Activated CD4-positive, CD25-positive, alpha-beta regulatory T cell (primary cell): ENCODE results near the gene ZSCAN5A.
"Not testable (repeated sequence)": the region's sequence is repeated elsewhere in the genome, so short reads cannot be mapped to it uniquely, and the experiment has no call there.

Experiments
- DNase-seq, 4 experiments: peaks; one replicate each; lab custom pipeline; 2025; lab: John Stamatoyannopoulos, UW

ZSCAN5A gene

DNA sequence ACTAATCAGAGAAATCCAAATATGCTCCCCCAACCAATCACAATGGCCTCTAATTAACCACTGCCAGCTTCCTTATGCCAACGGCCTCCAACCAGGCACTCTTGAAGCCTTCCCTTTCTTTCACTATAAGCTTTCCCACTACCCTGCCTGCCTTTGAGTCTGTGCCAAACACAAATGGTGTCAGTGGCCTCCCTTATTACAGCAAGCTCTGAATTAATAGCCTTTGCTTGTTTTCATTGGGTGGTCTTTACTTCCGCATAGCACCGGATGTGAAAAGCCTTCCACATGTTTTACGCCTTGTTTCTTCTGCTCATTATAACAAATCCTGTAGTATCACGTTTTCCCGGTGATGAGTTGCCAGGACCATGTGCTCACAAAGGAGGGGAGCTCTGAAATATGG is 43.5 kb downstream of the ZSCAN5A start:
- DNase-seq, result no peak

DNA sequence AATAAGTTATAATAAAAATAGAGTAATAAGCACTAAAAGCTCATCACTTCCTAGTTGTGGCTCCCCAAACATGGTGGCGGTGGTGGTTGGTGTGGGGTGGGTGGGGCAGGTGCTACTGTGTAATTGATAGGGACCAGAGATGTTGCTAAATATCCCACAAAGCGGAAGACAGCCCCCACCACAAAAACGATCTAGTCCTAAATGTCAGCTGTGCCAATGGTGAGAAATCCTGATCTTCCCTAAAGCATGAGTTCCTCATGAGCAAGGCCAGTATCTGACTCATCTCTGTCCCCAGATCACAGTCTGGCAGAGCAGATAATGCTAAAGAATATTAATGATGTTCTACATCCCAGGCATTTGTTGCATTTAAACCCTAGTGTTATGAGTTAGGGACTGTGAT is 44.0 kb downstream of the ZSCAN5A start:
- DNase-seq, result no peak

DNA sequence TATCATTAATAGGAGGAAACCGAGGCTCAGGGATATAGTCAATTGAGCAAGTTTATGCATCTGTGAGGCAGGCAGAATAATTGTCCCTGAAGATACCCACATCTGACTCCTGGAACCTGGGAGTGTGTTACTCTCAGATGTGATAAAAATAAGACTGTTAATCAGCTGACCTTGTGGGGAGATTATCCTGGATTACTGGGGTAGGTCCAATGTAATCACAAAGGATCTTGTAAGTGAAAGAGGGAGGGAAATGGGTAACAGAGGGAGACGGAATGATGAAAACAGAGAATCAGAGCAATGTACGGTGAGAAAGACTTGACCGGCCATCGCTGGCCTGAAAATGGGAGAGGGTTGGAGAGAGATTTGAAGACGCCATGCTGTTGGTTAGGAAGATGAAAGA is 45.3 kb downstream of the ZSCAN5A start:
- DNase-seq, result no peak

DNA sequence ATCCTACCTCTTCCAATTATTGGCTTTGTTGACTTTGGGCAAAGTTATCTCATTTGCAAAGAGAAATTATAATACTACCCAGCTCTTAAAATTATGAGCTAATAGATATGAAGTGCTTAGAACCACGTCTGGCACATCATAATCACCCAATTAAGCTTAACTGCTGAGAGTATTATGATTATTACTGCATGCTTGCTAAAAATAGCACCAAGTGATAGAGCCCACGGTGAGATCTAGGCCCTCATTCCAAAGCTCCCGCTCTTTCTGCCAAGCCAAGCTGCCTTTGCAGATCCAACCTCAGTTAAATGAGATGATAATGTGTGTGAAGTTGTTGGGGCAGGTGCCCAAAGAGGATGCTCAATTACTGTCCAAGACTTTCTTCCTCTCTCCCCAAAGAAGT is 48.6 kb downstream of the ZSCAN5A start:
- DNase-seq, result no peak

DNA sequence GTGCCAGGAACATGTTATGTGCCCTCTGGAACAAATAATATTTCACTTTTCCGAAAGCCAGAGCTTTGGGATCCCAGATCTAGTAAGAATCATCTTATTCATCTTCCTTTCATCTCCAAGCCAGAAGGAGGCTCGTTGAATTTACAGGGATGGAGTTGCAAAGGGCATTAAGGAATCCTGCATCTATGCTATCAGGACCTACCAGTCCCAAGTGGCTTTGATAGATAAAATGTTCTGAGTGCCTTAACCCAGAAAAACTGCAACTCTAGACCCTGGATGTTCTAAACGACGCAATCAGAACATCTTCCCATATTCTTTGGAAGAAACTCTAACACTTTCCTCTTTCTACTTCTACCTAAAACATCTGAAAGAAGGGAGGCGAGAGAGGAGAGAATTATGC is 51.3 kb downstream of the ZSCAN5A start:
- no peak for DNase-seq

DNA sequence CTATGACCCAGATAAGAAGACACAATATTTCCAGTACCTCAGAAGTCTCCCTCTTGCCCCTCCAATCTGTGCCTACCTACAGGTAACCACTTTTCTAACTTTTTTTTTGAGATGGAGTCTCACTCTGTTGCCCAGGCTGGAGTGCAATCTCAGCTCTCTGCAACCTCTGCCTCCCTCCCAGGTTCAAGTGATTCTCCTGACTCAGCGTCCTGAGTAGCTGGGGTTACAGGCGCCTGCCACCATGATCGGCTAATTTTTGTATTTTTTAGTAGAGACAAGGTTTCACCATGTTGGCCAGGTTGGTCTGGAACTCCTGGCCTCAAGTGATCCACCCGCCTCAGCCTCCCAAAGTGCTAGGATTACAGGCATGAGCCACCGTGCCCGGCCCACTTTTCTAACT is 52.7 kb downstream of the ZSCAN5A start:
- not testable (repeated sequence) for DNase-seq

DNA sequence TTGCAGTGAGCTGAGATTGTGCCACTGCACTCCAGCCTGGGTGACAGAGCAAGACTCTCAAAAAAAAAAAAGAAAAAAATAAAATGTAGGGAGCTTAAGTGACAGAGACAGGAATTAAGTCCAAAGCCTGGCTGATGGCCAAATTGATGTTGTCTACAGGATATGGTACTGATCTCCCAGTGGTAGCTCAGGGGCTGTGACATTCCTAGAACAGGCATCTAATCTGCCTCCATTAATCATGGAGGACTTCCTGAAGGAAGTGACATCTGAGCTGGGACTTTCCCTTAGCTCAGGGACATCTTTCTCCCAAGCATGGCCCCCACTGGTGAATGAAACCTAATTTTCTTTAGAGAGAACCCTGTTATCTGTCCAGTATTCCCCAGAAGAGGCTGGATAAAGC is 53.5 kb downstream of the ZSCAN5A start:
- DNase-seq, result no peak

DNA sequence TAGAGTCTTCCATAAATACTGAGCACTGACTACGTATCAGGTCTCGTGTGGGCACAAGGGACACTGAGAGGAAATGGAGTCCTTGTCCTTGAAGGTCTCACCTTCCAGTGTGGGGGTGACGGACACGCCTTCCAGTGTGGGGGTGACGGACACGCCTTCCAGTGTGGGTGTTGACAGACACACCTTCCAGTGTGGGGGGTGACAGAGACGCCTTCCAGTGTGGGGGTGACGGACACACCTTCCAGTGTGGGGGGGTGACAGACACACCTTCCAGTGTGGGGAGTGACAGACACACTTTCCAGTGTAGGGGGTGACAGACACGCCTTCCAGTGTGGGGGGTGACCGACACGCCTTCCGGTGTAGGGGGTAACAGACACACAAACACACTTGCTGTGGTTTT is 56.4 kb downstream of the ZSCAN5A start:
- DNase-seq, result no peak

DNA sequence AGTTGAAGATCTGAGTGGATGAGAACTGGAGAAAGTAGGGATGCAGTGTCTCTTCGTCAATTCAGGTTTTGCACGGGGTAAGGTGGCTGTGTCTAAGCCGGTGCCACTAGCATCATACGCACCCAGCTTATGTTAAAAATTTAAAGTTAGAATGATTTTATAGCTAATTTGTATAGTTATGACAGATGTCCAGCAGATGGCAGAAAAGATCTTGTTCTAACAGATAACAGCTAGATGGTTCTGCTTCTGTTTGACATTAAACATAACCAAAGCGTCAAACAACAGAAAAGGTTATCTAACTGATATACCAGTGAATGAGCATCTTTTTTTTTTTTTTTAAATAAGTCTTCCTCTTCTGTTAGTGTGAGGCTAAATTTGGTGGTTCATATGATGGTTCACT is 60.9 kb downstream of the ZSCAN5A start:
- DNase-seq, result no peak

DNA sequence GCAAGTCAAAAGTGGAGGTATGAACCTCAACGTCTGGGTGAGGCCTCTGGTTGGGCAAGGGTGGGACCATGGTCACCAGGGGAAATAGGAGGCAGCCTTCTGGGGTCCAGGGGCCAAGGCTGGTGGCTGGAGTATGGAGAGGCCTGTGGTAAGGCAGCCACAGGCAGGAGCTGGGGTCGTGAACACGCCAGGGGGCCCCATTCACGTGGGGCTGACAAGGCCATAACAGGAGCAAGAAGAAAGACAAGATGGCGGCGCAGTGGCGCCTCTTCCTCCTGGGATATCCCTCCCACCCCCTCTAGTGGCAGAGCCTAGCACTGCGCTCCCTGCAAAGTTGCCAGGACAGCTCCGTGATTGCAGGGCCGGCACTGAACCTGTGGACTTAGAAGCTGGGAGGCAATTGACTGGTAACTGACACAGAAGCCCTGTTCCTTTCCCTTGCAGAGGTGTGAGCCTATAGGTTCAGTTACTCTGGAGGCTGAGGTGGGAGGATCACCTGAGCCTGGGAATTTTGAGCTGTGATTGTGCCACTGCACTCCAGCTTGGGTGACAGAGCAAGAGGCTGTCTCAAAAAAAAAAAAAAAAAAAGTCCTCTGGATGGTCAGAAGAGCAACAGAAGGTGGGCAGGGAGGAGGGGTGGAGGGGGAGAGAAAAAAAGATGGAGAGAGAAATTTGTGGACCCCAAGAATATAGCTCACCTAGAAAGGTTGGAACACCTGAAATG is 61.8 kb downstream of the ZSCAN5A start:
- peak; percentile 13 to 61 (median 42) for DNase-seq

DNA sequence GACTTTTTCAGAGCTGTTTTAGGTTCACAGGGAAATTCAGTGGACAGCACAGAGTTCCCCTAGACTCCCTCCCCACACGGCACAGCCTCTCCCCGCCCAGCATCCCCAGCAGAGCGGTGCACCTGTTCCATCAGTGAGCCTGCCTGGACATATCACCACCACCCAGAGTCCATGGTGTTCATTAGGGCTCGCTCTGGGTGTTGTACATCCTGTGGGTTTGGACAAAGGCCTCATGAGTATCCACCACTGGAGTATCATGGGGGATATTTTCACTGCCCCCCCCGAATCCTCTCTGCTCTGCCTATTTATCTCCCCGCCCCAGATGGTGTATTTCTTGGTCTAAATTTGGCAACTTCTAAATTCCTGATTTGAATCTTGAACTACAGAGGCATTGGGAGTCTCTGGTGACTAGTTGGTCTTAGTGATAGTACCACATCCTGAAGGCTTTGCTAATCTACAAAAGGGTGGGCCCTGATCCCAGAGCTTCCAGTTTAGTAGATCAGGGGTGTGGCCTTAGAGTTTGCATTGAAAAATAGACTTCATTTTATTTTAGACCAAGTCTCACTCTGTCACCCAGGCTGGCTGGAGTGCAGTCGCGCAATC is 65.8 kb downstream of the ZSCAN5A start:
- not testable (repeated sequence) for DNase-seq

DNA sequence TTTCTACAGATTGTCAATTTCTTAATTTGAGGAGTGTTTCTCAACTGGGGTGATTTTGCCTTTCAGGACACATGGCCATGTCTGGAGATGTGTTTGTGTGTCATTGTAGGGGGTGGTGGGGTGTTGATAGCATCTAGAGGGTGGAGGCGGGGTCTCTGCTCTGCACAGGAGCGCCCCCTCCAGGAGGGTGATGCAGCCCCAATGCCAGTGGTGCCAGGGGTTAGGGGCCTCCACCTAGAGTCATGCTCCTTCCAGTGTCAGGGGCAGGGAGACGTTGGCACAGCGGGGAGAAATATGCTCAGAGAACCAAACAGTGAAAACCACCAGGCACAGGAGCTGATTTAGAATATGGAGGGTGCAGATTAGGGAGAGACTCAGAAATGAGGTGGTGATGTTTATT is 68.9 kb downstream of the ZSCAN5A start:
- DNase-seq, result not testable (repeated sequence)

DNA sequence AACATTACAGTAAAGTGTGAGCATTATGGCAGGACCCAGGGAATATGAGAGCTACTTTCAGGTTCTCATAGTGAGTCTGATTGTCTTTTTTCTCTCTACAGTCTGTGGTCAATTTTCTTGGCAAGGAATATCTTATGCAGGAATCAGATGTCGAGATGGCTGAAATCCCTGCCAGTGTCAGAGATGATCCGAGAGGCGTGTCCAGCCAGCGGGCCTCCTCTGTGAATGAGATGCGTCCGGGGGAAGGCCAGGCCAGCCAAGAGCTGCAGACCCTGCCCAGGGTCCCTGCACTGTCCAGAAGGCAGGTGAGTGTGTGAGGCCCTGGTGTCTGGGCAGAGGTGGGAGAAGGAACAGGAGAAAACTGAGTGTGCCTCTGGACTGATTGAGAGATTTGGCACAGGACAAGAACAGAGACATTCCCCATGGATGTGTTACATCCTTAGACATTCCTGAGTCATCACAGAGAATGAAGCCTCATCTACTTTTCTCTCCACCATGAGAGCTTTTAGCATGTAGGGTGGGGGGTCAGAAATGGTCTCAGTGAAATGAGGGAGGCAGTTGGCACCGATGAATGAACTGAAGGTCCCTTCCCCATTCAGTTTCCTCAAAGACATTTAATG is 69.4 kb downstream of the ZSCAN5A start:
- no peak for DNase-seq

DNA sequence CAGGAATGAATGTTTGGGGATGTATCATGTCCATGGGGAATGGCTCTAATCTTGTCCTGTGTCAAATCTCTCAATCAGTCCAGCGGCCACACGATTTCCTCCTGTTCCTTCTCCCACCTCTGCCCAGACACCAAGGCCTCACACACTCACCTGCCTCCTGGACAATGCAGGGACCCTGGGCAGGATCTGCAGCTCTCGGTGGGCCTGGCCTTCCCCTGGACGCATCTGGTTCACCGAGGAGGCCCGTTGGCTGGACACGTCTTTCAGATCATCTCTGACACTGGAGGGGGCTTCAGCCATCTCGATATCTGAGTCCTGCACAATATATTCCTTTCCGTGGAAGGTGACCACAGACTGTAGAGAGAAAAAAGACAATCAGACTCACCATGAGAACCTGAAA is 91.2 kb downstream of the ZSCAN5A start:
- no peak for DNase-seq

DNA sequence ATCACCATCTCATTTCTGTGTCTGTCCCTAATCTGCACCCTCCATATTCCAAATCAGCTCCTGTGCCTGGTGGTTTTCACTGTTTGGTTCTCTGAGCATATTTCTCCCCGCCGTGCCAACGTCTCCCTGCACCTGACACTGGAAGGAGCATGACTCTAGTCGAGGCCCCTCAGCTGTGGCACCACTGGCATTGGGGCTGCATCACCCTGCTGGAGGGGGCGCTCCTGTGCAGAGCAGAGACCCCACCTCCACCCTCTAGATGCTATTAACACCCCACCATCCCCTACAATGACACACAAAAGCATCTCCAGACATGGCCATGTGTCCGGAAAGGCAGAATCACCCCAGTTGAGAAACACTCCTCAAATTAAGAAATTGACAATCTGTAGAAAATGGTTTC is 91.7 kb downstream of the ZSCAN5A start:
- no peak for DNase-seq

DNA sequence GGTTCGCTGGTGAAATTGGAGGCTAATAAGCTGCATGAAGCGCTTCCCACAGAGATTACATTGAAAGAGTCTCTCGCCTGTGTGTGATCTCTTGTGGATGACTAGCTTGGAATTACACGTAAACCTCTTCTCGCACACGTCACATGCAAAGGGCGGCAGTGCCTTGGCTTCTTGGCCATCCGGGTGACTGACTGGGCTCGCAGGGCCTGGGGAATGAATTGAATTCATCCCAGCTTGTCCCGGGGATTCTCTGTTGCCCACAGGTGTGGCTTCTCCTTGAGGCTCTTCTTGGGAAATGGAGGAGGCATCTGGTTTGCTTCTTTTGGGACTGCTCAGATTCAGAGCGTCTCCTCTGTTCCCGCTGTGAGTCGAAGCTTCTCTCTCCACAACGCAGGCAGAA is 92.8 kb downstream of the ZSCAN5A start:
- no peak for DNase-seq

DNA sequence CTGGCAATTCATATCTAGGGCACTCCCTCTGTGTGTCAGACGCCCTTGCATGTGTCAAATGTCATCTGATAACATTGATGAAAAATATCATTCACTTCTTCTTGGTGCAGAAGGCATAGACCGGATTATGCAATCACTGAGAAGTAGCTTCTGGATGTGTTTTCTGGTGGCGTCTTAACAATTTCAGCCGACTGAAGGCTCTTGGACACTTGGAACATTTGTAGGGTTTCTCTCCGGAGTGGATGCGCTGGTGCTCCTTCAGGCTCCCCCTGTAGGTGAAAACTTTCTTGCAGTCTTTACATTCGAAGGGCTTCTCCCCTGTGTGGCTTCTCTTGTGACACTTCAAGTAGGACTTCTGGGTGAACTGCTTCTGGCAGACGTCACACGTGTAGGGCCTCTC is 93.2 kb downstream of the ZSCAN5A start:
- not testable (repeated sequence) for DNase-seq

DNA sequence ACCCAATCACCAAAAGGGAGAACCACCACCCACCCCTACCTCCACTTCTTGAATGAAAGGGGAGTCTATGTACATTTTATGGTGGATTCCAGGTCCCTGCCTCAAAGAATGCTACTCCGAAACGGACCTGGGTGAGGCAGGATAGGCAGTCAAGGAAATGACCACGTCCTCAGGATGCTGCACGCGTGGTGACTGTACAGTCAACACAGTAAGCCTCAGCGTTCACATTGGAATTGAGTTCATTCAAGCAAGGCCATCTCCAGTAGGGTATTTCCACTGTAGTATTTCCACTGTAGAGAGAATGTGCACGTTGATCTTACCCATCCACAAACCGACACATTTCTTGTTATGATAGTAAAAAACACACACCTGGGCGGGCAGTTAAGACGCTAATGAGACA is 95.7 kb downstream of the ZSCAN5A start:
- DNase-seq, result no peak

DNA sequence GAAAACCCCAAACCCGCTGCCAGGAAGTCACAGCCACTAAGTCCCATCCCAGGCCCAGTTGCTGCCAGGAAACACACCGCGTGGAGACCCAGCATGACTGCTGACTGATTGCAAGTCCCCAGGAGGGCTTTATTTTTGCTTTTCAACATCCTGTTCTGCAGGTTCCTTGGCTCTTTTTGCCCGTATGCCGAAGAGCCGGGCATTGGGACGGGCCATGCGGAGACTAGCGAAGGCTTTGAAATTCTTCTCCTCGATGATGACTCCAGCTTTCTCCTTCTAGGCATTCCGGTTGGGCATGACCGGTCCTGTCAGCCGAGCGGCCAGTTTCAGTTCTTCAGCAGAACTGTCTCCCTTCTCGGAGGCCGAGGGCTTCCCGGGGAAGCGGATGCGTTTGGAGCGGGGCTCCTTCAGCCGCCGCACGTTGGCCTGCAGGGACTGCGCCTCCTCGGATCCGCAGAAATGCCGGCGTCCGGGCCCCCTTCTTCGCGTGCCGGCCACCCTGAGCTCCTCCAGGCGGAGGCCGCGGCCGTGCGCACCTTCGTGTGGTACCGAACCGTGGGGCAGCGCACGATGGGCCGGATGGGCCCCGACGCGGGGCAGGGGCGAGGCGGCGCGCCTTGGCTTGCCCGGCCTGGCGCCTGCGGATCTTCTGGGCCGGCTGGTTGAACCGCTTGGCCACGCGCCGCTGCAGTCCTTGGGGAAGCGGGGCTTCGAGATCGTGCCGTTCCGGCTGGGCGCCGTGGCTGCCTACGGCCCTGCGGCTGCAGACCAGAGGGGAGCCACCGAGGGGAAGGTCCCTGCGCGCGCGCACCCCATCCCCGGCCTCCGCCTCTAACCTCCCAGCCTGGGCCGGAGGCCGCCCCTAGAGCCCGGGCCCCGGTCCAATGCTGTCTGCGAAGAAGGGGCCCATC is 97.3 kb downstream of the ZSCAN5A start:
- DNase-seq, result no peak

DNA sequence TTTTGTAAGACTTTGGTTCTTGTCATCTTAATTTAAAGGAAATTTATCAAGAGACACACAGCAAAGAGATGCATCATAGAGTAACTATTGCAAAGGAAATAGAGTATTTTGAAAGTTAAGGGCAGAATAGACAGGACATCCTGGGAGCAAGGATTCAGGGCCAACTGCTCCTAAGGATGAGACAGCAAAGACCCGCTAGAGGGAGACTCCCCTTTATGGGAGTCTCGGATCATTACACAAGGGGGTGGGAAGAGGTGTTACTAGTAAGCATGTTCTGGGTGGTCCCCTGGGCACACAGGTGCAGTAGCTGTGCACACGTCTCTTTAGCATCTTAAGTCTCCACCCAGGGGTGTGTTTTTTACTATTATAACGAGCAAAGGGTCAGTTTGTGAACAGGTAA is 102.9 kb downstream of the ZSCAN5A start:
- DNase-seq, result no peak

DNA sequence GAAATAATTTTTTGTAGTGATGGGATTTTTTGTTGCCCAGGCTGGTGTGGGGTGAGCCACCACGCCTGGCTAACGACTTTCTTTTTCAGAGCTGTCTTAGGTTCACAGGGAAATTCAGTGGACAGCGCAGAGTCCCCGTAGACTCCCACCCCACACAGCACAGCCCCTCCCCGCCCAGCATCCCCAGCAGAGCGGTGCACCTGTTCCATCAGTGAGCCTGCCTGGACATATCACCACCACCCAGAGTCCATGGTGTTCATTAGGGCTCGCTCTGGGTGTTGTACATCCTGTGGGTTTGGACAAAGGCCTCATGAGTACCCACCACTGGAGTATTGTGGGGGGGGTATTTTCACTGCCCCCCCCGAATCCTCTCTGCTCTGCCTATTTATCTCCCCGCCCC is 104.6 kb downstream of the ZSCAN5A start:
- not testable (repeated sequence) for DNase-seq

DNA sequence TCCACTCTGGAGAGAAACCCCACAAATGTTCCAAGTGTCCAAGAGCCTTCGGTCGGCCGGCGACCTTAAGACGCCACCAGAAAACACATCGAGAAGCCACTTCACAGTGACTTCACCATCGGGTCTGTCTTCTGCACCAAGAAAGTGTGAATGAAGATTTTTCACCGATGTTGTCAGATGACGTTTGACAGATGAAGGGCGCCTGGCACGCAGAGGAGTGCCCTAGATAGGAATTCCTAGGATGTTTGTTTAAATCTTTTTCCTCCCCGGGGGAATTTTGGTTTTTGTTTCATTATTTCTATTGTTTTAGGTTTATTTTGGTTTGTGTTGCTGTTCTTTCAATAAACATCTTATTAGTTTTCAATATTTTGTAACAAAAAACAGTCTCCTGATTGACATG is 105.5 kb downstream of the ZSCAN5A start:
- DNase-seq, result no peak

DNA sequence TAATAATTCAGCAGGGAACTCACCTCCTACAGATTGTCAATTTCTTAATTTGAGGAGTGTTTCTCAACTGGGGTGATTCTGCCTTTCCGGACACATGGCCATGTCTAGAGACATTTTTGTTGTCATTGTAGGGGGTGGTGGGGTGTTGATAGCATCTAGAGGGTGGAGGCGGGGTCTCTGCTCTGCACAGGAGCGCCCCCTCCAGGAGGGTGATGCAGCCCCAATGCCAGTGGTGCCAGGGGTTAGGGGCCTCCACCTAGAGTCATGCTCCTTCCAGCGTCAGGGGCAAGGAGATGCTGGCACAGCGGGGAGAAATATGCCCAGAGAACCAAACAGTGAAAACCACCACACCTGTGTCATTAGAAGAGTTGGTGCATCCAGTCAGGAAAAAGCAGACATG is 107.1 kb downstream of the ZSCAN5A start:
- not testable (repeated sequence) for DNase-seq
